HCT116 (cell line): ENCODE data around the gene OXCT2. TPM values are rescaled to one million over a fixed set of nuclear protein-coding genes. Genes with fewer than 3 reads are reported as not detected.

Experiments
- ATAC-seq: fragments of 200-7000 bp; cut with Tn5 transposase; 2 replicates; pipeline ENCODE4 v1.9.1; 2020; ENCODE audit warnings: mild to moderate bottlenecking, moderate library complexity
- BruUV-seq: library from RNA; stranded (reverse); fragments of 400-500 nt; replicated peaks from 2 replicates; lab custom pipeline; 2021; lab: Mats Ljungman, UMichigan
- CTCF ChIA-PET: fragments of 300-600 bp; sonication (Branson Sonifier 250); formaldehyde crosslinking; loops from one replicate; lab custom pipeline; 2021; ENCODE audit warnings: antibody characterized with exemption; lab: Charles Lee
- POLR2A ChIA-PET: fragments of 300-600, 350-600 bp; sonication (Branson Sonifier 250); formaldehyde crosslinking; loops from one replicate; lab custom pipeline; 2021; ENCODE audit warnings: antibody characterized with exemption; lab: Charles Lee
- RAD21 ChIA-PET, 2 experiments: fragments of 300-600 bp; sonication (Branson Sonifier 250); formaldehyde crosslinking; loops; one replicate each; lab custom pipeline; 2023; ENCODE audit warnings: low total read pairs in 2 of 2; ENCODE audit not compliant: uncharacterized antibody in 2 of 2, unreplicated experiment in 2 of 2, low non-redundant PET in 1 of 2; lab: Charles Lee
- DNase-seq: peaks from one replicate; pipeline ENCODE4 v3.0.0-alpha.2; 2010; ENCODE audit warnings: low read depth, low spot score
- H2AFZ ChIP-seq: fragments of 200-600 bp; shearing (Covaris generic), sonication (generic); 2 replicates; pipeline ENCODE4 v1.6.1; 2017; ENCODE audit warnings: low read depth, mixed run types, mixed read lengths, antibody characterized with exemption, low read length; ENCODE audit not compliant: poor library complexity, severe bottlenecking
- H3K27ac ChIP-seq: 2 replicates; pipeline ENCODE4 v1.5.1; 2012; ENCODE audit warnings: low read depth, low read length
- H3K27me3 ChIP-seq: fragments of 200-600 bp; sonication (generic); 2 replicates; pipeline ENCODE4 v1.6.1; 2016; ENCODE audit warnings: mixed run types, low read length, mixed read lengths; ENCODE audit not compliant: insufficient read depth
- H3K36me3 ChIP-seq, 2 experiments: fragments of 200-500 bp in 1 of 2; fragments of 200-600 bp in 1 of 2; sonication (Bioruptor generic) in 1 of 2; sonication (generic) in 1 of 2; 2 replicates each; pipeline versions ENCODE4 v1.5.1 to v1.6.1; 2014 to 2016; ENCODE audit warnings: low read length in 2 of 2, inconsistent platforms in 1 of 2, mixed read lengths in 1 of 2, mixed run types in 1 of 2; ENCODE audit not compliant: insufficient read depth in 2 of 2, control insufficient read depth in 1 of 2
- H3K4me1 ChIP-seq, 2 experiments: fragments of 200-600 bp in 1 of 2; sonication (generic) in 1 of 2; 2 replicates each; pipeline versions ENCODE4 v1.5.1 to v1.6.1; 2012 to 2017; ENCODE audit warnings: low read length in 2 of 2, inconsistent platforms in 1 of 2, mild to moderate bottlenecking in 1 of 2, mixed read lengths in 1 of 2, mixed run types in 1 of 2, moderate library complexity in 1 of 2; ENCODE audit not compliant: insufficient read depth in 2 of 2, control insufficient read depth in 1 of 2
- H3K4me2 ChIP-seq: fragments of 200-600 bp; sonication (generic); 2 replicates; pipeline ENCODE4 v1.6.1; 2017; ENCODE audit warnings: mixed run types, low read length, mixed read lengths
- H3K4me3 ChIP-seq, 2 experiments: fragments of 200-600 bp in 1 of 2; sonication (generic) in 1 of 2; replicated peaks in 1 of 2; 2 replicates each; pipeline ENCODE4 v1.5.1; 2011 to 2016; ENCODE audit warnings: low read length in 2 of 2, control low read depth in 1 of 2, low read depth in 1 of 2, mild to moderate bottlenecking in 1 of 2, mixed read lengths in 1 of 2, mixed run types in 1 of 2
- H3K79me2 ChIP-seq: fragments of 200-600 bp; sonication (generic); 2 replicates; pipeline ENCODE4 v1.6.1; 2017; ENCODE audit warnings: mild to moderate bottlenecking, mixed run types, low read length, moderate library complexity, mixed read lengths; ENCODE audit not compliant: insufficient read depth
- H3K9ac ChIP-seq: fragments of 200-600 bp; sonication (generic); 2 replicates; pipeline ENCODE4 v1.6.1; 2016; ENCODE audit warnings: low read length, mixed read lengths
- H3K9me2 ChIP-seq: fragments of 200-600 bp; sonication (generic), shearing (Covaris generic); 2 replicates; pipeline ENCODE4 v1.6.1; 2017; ENCODE audit warnings: mixed run types, mild to moderate bottlenecking, moderate library complexity; ENCODE audit not compliant: insufficient read depth
- H3K9me3 ChIP-seq, 2 experiments: fragments of 200-500 bp in 1 of 2; fragments of 200-600 bp in 1 of 2; sonication (Bioruptor generic) in 1 of 2; sonication (generic) in 1 of 2; 2 replicates each; pipeline ENCODE4 v1.6.1; 2014 to 2017; ENCODE audit warnings: low read length in 2 of 2, mixed read lengths in 2 of 2, inconsistent platforms in 1 of 2, low read depth in 1 of 2, mild to moderate bottlenecking in 1 of 2, mixed run types in 1 of 2, moderate library complexity in 1 of 2; ENCODE audit not compliant: control insufficient read depth in 1 of 2, insufficient read depth in 1 of 2
- H4K20me1 ChIP-seq: fragments of 200-600 bp; sonication (generic), shearing (Covaris generic); 2 replicates; pipeline ENCODE4 v1.6.1; 2017; ENCODE audit warnings: mixed run types, mild to moderate bottlenecking, moderate library complexity; ENCODE audit not compliant: insufficient read depth
- CBX3 ChIP-seq: IDR thresholded peaks from 2 replicates; pipeline ENCODE4 v1.6.1; 2012; ENCODE audit warnings: low read depth
- CTCF ChIP-seq, 3 experiments: fragments of 200-600 bp in 1 of 3; sonication (generic) in 1 of 3; IDR thresholded peaks in 2 of 3; conservative IDR thresholded peaks in 1 of 3; 2 replicates each; pipeline ENCODE4 v1.5.1; 2012 to 2017; ENCODE audit warnings: low read depth in 2 of 3, low read length in 2 of 3, antibody characterized with exemption in 1 of 3, borderline replicate concordance in 1 of 3, control low read depth in 1 of 3, mild to moderate bottlenecking in 1 of 3, mixed read lengths in 1 of 3, mixed run types in 1 of 3, moderate library complexity in 1 of 3; ENCODE audit not compliant: insufficient read depth in 1 of 3
- EGR1 ChIP-seq: IDR thresholded peaks from 2 replicates; pipeline ENCODE4 v1.6.1; 2012; ENCODE audit warnings: low read depth
- ELF1 ChIP-seq: IDR thresholded peaks from 2 replicates; pipeline ENCODE4 v1.6.1; 2012; ENCODE audit warnings: low read depth, borderline replicate concordance
- EZH2 ChIP-seq: fragments of 200-600 bp; sonication (generic); IDR thresholded peaks from 2 replicates; pipeline ENCODE4 v1.6.1; 2017; ENCODE audit warnings: antibody characterized with exemption, mixed run types
- EZH2phosphoT487 ChIP-seq: fragments of 200-600 bp; IDR thresholded peaks from 2 replicates; pipeline ENCODE4 v1.6.1; 2018; ENCODE audit warnings: antibody characterized with exemption, borderline replicate concordance
- MAX ChIP-seq: IDR thresholded peaks from 2 replicates; pipeline ENCODE4 v1.6.1; 2012
- RAD21 ChIP-seq: IDR thresholded peaks from 2 replicates; pipeline ENCODE4 v1.6.1; 2012; ENCODE audit warnings: low read depth, mild to moderate bottlenecking
- SIN3A ChIP-seq: IDR thresholded peaks from 2 replicates; pipeline ENCODE4 v1.6.1; 2012; ENCODE audit warnings: low read depth
- SP1 ChIP-seq: IDR thresholded peaks from 2 replicates; pipeline ENCODE4 v1.6.1; 2012; ENCODE audit warnings: low read depth
- YY1 ChIP-seq: IDR thresholded peaks from 2 replicates; pipeline ENCODE4 v1.6.1; 2011; ENCODE audit warnings: low read length, low read depth, moderate library complexity, mild to moderate bottlenecking; ENCODE audit not compliant: insufficient replicate concordance; ENCODE audit errors: extremely low read depth
- ZFX ChIP-seq: fragments of 450-650 bp; IDR thresholded peaks from 2 replicates; pipeline ENCODE4 v1.6.1; 2017
- ZNF274 ChIP-seq: fragments of 200-500 bp; sonication (Bioruptor generic); IDR thresholded peaks from 2 replicates; pipeline ENCODE4 v1.6.1; 2014; ENCODE audit warnings: mild to moderate bottlenecking, low read depth, low read length, inconsistent platforms
- intact Hi-C: fragments of 100-400 bp; cut with micrococcal nuclease; formaldehyde crosslinking; loops from 2 replicates; pipeline ENCODE4 v1.10.0; 2022
- total RNA-seq: library from RNA; stranded (reverse); gene quantifications from one replicate; pipeline ENCODE4 v1.2.1, GENCODE V29; 2021; ENCODE audit not compliant: unreplicated experiment

Gene OXCT2
- total RNA-seq, 1 experiment from 2014 or later, result 3.7 TPM

GRCh38 chr1:39802496-39803260, 31.5 kb upstream of the OXCT2 start:
- DNase-seq (no peak), ATAC-seq (no peak)
- H3K79me2 ChIP-seq, result no peaks in the 10 kb centered on the region
- intact Hi-C loops, result no loop called here
- H3K9ac ChIP-seq, result no peak overlapping the region
- no peak overlapping the region for H3K4me3 ChIP-seq
- ChIA-PET CTCF (no interaction called here), POLR2A (no interaction called here), RAD21 (no interaction called here)
- H3K9me2 ChIP-seq, result no peaks in the 10 kb centered on the region
- H4K20me1 ChIP-seq, result no peaks in the 10 kb centered on the region
- no peaks in the 10 kb centered on the region for H3K27me3 ChIP-seq
- H2AFZ ChIP-seq, result no peak overlapping the region
- no peak overlapping the region for H3K27ac ChIP-seq
- H3K4me2 ChIP-seq, result no peak overlapping the region
- H3K9me3 ChIP-seq, result no peaks in the 10 kb centered on the region
- no peak for TF ChIP-seq EGR1
- TF ChIP-seq MAX, result no peak
- TF ChIP-seq YY1, result no peak
- TF ChIP-seq EZH2, result no peak
- no peak for TF ChIP-seq RAD21
- no peak for TF ChIP-seq SIN3A
- TF ChIP-seq CTCF (IDR thresholded peaks at IDR 0.05 in 2 of 3, conservative IDR thresholded peaks at IDR 0.05 in 1 of 3; ENCODE audit: borderline replicate concordance in 1 of 3, insufficient read depth in 1 of 3, low read depth in 2 of 3, low read length in 2 of 3), result no peak
- no peak for TF ChIP-seq EZH2phosphoT487
- no peak for TF ChIP-seq ZFX
- TF ChIP-seq SP1, result no peak
- no peak for TF ChIP-seq CBX3
- TF ChIP-seq ZNF274, result no peak
- TF ChIP-seq ELF1, result no peak
- no peaks in the 10 kb centered on the region for H3K36me3 ChIP-seq
- peaks cover 9 to 23% of the 10 kb centered on the region in 2 experiments for H3K4me1 ChIP-seq
- BruUV-seq, result no TSS peak
